Body of pancreas (tissue), 4 donors: Measurements from ENCODE around the gene KAT2A. TPM values are rescaled to one million over a fixed set of nuclear protein-coding genes. Genes with fewer than 3 reads are reported as not detected.

Experiments
- ATAC-seq: fragments of 150-250 bp; one replicate; pipeline ENCODE4 v1.9.1; 2016
- DNase-seq, 4 donors: peaks; one replicate each; pipeline ENCODE4 v3.0.0-alpha.2; 2019
- H3K27ac ChIP-seq, 4 donors: fragments of 200-600 bp; sonication (generic); 1 replicate in 3 of 4; 2 replicates in 1 of 4; pipeline versions ENCODE4 v1.5.1 to v1.6.1; 2016 to 2019; ENCODE audit warnings: mild to moderate bottlenecking in 1 of 4, mixed read lengths in 1 of 4, moderate library complexity in 1 of 4
- H3K27me3 ChIP-seq, 2 donors: fragments of 200-600 bp; sonication (generic); one replicate each; pipeline ENCODE4 v1.6.0; 2016; ENCODE audit warnings: mild to moderate bottlenecking in 1 of 2
- H3K36me3 ChIP-seq, 2 donors: fragments of 200-600 bp; sonication (generic); replicated peaks in 1 of 2; 2 replicates each; pipeline ENCODE4 v1.5.1; 2016; ENCODE audit warnings: low read depth in 2 of 2; ENCODE audit not compliant: insufficient read depth in 1 of 2
- H3K4me1 ChIP-seq: fragments of 200-600 bp; sonication (generic); one replicate; pipeline ENCODE4 v1.6.0; 2016
- H3K4me3 ChIP-seq, 2 donors: fragments of 200-600 bp; sonication (generic); 1 replicate in 1 of 2; 2 replicates in 1 of 2; pipeline ENCODE4 v1.5.1; 2016 to 2019
- H3K9me3 ChIP-seq, 3 donors: fragments of 200-600 bp; sonication (generic); 1 replicate in 2 of 3; 2 replicates in 1 of 3; pipeline ENCODE4 v1.5.1; 2016
- POLR2A ChIP-seq, 3 donors: fragments of 450-650 bp; IDR thresholded peaks; one replicate each; pipeline ENCODE4 v1.6.1; 2016; ENCODE audit warnings: antibody characterized with exemption in 3 of 3, mild to moderate bottlenecking in 2 of 3
- WGBS, 2 donors: methylation state at CpG; one replicate each; pipeline ENCODE4 v1.1.5; 2017; 5-methylcytosine and 5-hydroxymethylcytosine counted together
- intact Hi-C: fragments of 100-400 bp; cut with DNase I; formaldehyde crosslinking; loops from one replicate; pipeline ENCODE4 v1.15.1; 2023
- total RNA-seq, 2 donors: library from RNA; depleted of rRNA; stranded (reverse); fragments of >200 nt; gene quantifications; one replicate each; pipeline ENCODE4 v1.1.0, GENCODE V29; 2016
- TF ChIP-seq, protein P1 (sequence below), 7 experiments: fragments of 450-650 bp in 4 of 7; fragments of 200-600 bp in 3 of 7; sonication (generic) in 3 of 7; IDR thresholded peaks; one replicate each; pipeline ENCODE4 v1.5.1; 2016 to 2019; ENCODE audit warnings: antibody characterized with exemption in 7 of 7

KAT2A gene
- total RNA-seq, 2 donors from 2014 or later: 50.6 to 58.7 TPM

DNA sequence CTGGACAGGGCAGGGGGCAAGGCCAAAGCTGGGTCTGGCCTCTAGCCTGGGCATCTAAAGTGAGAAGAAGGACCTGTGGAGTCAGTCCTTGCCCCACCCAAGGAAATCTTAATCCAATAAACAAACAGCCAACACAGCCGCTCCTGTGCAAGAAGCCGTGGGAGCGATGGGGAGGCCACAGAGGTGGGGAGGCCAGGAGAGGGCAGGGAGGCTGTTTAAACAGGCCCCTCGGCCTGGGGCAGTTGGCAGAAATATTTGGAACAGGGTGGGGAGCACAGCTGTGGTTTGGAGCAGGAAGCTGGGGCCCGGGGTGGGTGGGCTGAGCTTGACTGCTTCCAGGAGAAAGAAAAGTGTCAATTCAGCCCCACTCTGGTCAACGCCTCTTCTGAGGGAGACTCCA, 28.2 kb downstream of the KAT2A start:
- H3K9me3 ChIP-seq: no peaks in the 10 kb centered on the region
- intact Hi-C loops: no loop called here
- H3K27ac ChIP-seq: no peak overlapping the region
- TF ChIP-seq POLR2A (IDR thresholded peaks at IDR 0.05): no peak
- TF ChIP-seq, protein P1, sequence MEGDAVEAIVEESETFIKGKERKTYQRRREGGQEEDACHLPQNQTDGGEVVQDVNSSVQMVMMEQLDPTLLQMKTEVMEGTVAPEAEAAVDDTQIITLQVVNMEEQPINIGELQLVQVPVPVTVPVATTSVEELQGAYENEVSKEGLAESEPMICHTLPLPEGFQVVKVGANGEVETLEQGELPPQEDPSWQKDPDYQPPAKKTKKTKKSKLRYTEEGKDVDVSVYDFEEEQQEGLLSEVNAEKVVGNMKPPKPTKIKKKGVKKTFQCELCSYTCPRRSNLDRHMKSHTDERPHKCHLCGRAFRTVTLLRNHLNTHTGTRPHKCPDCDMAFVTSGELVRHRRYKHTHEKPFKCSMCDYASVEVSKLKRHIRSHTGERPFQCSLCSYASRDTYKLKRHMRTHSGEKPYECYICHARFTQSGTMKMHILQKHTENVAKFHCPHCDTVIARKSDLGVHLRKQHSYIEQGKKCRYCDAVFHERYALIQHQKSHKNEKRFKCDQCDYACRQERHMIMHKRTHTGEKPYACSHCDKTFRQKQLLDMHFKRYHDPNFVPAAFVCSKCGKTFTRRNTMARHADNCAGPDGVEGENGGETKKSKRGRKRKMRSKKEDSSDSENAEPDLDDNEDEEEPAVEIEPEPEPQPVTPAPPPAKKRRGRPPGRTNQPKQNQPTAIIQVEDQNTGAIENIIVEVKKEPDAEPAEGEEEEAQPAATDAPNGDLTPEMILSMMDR (IDR thresholded peaks at IDR 0.05): no peak
- WGBS, 2 donors: 75 to 82% methylated on average over 5 to 6 of the region's 6 CpGs
- peaks cover 3% of the 10 kb centered on the region for H3K4me1 ChIP-seq
- ATAC-seq (no peak), DNase-seq (no peak)
- no peaks in the 10 kb centered on the region for H3K27me3 ChIP-seq
- H3K36me3 ChIP-seq: no peaks in the 10 kb centered on the region
- H3K4me3 ChIP-seq: no peak overlapping the region

DNA sequence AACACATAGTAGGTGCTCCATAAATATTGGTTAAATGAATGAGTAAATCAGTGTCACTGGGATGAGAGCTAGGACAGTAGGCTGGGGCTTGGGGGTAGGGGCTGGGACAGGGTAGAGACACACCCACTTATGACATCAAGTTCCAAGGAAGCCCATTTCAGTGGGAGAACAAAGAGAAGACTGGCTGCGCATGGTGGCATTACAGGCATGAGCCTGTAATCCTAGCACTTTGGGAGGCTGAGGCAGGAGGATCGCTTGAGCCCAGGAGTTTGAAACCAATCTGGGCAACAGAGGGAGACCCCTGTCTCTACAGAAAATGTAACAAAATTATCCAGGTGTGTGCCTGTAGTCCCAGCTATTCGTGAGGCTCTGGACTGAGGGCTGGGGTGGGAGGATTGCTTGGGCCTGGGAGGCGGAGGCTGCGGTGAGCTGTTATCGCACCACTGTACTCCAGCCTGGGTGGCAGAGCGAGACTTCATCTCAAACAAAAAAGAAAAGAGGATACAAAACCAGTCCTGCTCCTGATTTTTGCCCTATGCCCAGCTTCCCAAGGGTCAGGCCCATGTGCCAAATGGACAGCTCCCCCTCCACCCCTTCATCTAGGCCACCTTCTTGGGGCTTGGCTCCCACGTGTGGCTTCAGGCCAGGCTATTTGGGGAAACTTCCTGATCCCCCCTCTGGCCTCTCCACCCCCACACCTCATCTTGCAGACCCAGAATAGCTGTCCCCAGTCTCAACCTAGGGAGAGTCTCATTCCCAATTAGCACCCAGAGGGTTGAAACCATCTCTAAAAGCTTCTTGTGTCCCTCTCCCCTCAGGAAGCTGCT, 30.0 kb downstream of the KAT2A start:
- Histone ChIP-seq H3K4me3 (no peak overlapping the region), H3K27me3 (no peaks in the 10 kb centered on the region), H3K27ac (no peak overlapping the region), H3K4me1 (no peaks in the 10 kb centered on the region), H3K36me3 (no peaks in the 10 kb centered on the region), H3K9me3 (no peaks in the 10 kb centered on the region)
- DNase-seq: no peak
- no peak for TF ChIP-seq POLR2A (IDR thresholded peaks at IDR 0.05)
- TF ChIP-seq, protein P1 (IDR thresholded peaks at IDR 0.05): no peak
- ATAC-seq: no peak
- WGBS, 2 donors: 84 to 86% methylated on average over 8 of the region's 8 CpGs
- intact Hi-C loops: no loop called here

DNA sequence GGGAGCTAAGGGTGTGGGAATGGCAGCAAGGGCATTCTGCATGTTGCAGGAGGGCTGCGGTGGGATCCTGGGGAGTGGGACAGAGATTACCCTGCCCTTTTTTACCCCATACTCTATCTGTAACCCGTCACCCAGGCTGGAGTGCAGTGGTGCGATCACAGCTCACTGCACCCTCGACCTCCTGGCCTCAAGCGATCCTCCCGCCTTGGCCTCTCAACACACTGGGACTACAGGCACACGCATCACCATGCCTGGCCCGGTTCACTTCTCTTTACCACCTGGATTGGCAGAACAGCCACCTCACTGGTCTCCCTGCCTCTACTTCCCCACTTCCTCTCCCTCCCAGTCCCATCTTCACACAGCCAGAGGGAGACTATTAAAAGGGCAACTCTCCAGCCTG, 32.4 kb downstream of the KAT2A start:
- no peak for TF ChIP-seq POLR2A (IDR thresholded peaks at IDR 0.05)
- TF ChIP-seq, protein P1 (IDR thresholded peaks at IDR 0.05): no peak
- no peaks in the 10 kb centered on the region for H3K36me3 ChIP-seq
- no peak for ATAC-seq
- 82 to 87% methylated on average over 7 to 8 of the region's 8 CpGs for WGBS, 2 donors
- H3K27me3 ChIP-seq: no peaks in the 10 kb centered on the region
- DNase-seq: no peak
- no peaks in the 10 kb centered on the region for H3K4me1 ChIP-seq
- H3K27ac ChIP-seq: no peak overlapping the region
- intact Hi-C loops: no loop called here
- no peak overlapping the region for H3K4me3 ChIP-seq
- H3K9me3 ChIP-seq: no peaks in the 10 kb centered on the region

DNA sequence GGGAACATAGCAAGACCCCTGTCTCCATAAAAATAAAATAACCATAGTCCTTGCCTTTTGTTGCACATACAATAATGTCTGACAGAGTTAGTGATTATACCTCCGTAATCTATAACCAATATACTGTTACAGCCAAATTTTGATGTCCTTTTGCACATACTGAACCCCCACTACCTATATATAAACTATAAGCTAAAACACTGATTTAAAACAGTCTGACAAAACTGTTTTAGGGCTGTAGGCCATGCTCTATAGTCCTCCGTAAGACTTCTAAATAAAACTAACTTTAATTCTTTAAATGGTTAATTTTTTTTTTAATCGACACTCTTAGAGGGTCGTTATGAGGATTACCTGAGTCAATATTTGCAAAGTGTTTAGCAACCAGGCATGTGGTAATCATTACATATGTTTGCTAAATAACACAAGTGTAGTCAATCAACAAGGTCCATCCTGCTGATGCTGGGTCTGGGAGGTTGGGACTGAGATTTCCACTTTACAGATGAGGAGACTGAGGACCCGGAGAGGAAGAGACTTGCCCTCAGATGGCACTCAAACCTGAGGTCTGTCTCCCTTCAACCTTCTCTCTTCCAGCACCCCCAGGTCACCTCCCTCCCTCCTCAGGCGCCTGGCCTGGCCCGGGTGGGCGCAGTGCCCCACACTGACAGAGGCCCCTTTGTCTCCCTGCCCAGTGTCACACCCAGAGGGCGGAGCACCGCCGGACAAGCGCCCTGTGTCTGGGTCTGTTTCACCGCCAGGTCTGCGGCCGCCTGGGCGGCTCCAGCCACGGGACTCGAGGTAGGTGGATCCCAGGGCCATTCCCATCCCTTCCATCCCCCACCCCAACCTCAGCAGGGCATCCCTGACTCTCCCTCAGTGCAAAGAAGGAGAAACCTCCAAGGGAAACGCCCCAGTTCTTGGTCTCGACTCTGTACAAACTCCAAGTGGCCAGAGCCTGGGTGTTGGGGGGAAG, 33.1 kb downstream of the KAT2A start:
- H3K36me3 ChIP-seq: no peaks in the 10 kb centered on the region
- H3K4me1 ChIP-seq: no peaks in the 10 kb centered on the region
- H3K27me3 ChIP-seq: no peaks in the 10 kb centered on the region
- no peak overlapping the region for H3K27ac ChIP-seq
- DNase-seq (peak in 1 of 4 donors; percentile 29), ATAC-seq (no peak)
- TF ChIP-seq, protein P1 (IDR thresholded peaks at IDR 0.05): no peak
- 28% methylated on average over 11 to 20 of the region's 20 CpGs for WGBS, 2 donors
- H3K4me3 ChIP-seq: no peak overlapping the region
- intact Hi-C loops: no loop called here
- H3K9me3 ChIP-seq: no peaks in the 10 kb centered on the region
